ENCODE measurements around the gene THBS3. TPM values are rescaled to one million over a fixed set of nuclear protein-coding genes. Genes with fewer than 3 reads are reported as not detected.
A peak's percentile ranks its signal among the peaks of the same experiment; 100 is the strongest.

THBS3 gene
- polyA plus RNA-seq, 1 donor from 2014 or later, result 99.6 TPM

DNA sequence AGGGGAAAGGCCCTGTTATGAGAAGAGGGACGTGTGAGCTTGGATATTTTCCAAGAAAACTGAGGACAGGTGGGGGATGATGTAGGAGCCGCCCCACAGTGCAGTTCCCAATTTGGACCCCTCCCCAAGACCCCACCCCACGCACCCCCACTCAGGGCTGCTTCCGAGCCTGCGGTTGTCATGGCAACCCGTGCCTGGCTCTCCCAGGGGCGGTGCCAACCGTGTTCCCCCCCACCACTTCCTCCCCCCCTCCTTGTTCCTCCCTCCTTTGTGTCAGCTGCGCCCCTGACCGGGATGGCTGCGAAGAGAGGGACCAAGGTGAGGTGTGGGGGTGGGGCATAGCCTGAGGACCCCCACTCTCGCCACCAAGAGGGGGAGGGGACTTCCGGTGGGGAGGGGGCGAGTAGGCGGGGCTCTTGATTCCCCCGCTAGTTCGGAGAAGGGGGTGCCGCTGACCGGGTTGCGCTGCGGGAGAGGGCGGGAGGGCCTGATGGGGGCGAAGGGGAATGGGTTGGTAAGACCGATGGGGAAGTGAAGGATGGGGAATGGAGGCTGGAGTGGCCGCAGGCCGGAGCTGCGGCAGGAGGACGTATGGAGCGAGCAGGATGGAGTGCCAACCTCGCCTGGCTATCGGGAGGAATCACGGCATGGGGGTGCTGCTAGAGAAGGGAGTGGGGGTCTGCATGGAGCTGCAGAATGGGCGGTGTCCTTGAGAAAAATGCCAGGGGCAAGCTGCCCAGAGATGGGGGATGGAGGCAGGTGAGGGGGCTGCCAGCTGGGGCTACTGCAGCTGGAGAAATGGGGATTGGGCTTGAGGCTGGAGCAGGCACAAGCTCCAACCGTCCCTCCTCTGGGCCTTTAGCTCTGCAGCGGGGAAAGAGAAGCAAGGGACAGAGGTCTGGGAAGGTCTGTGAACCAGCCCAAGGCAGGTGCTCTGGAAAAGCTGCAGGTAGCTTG is 33.1 kb downstream of the THBS3 start:
- Histone ChIP-seq H3K4me3 (ENCODE audit: low read length) (peak overlapping the region; percentile 93), H4K20me1 (ENCODE audit: insufficient read depth) (no peaks in the 10 kb centered on the region), H3K4me2 (ENCODE audit: low read length) (peak overlapping the region; percentile 91), H3K27me3 (ENCODE audit: insufficient read depth, low read depth, low read length) (no peaks in the 10 kb centered on the region), H3K9ac (ENCODE audit: low read length) (peak overlapping the region; percentile 100), H3K36me3 (ENCODE audit: insufficient read depth, low read length) (peaks cover 13% of the 10 kb centered on the region), H2AFZ (ENCODE audit: low read depth, low read length) (peak overlapping the region; percentile 65), H3K9me2 (ENCODE audit: insufficient read depth, low read length) (no peaks in the 10 kb centered on the region), H3K27ac (ENCODE audit: low read length) (peak overlapping the region; percentile 99), H3K79me2 (replicated peaks; ENCODE audit: insufficient read depth, low read length) (peaks cover 37% of the 10 kb centered on the region), H3F3A (ENCODE audit: insufficient read depth, low read length, poor library complexity, severe bottlenecking) (peaks cover 5% of the 10 kb centered on the region), H3K9me3 (ENCODE audit: low read length) (no peaks in the 10 kb centered on the region)
- TF ChIP-seq, protein P1, sequence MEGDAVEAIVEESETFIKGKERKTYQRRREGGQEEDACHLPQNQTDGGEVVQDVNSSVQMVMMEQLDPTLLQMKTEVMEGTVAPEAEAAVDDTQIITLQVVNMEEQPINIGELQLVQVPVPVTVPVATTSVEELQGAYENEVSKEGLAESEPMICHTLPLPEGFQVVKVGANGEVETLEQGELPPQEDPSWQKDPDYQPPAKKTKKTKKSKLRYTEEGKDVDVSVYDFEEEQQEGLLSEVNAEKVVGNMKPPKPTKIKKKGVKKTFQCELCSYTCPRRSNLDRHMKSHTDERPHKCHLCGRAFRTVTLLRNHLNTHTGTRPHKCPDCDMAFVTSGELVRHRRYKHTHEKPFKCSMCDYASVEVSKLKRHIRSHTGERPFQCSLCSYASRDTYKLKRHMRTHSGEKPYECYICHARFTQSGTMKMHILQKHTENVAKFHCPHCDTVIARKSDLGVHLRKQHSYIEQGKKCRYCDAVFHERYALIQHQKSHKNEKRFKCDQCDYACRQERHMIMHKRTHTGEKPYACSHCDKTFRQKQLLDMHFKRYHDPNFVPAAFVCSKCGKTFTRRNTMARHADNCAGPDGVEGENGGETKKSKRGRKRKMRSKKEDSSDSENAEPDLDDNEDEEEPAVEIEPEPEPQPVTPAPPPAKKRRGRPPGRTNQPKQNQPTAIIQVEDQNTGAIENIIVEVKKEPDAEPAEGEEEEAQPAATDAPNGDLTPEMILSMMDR (IDR thresholded peaks at IDR 0.05; ENCODE audit: poor library complexity, severe bottlenecking), result no peak
- peak; percentile 86 for TF ChIP-seq POLR2AphosphoS5 (IDR thresholded peaks at IDR 0.05)
- TF ChIP-seq EP300 (conservative IDR thresholded peaks at IDR 0.05; ENCODE audit: poor library complexity, severe bottlenecking), result no peak
- peak; percentile 10 for TF ChIP-seq TAF1 (IDR thresholded peaks at IDR 0.05; ENCODE audit: low read depth)

DNA sequence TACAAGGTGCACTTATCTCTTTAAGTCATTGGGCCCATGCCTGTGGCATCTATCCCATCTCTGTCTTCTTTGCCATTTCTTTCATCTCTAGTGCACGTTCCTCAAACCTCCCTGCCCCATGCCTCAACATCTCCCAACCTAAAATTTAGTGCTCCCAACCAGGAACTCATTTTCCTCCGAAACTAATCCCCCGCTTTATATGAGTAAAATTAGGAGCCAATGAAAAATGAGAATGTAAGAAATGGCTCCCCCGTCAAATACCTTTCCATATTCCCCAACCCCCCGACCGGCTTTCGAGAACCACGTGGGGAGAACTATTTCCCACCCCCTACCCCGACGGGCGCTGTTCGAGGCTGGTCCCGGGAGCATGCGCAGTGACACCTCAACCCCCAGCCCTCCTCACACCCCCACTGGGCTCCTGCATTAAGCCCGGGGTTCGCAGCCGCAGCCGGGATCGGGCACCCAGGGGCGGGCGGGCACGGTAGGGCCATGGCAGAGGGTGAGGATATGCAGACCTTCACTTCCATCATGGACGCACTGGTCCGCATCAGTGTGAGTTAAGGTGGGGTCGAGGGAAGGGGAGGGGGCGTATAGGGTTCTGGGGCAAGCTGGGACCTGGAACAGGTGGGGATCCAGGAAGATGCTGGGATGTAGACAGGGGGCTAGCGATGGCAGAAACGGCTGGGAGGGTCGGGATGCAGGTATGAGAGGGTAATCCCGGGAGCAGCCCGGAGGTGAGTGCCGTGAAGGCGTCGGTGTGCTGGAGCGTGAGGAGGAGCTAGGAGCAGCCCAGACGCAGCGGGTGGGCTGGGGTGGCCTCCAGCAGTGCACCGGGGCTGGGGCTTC is 34.0 kb downstream of the THBS3 start, which contains the start of gene TRIM46:
TSS of gene TRIM46 (plus strand) at position 372 of the 846 bp plus-strand sequence. CDS start at position 490, 118 bp downstream.
- Histone ChIP-seq H3K9me3 (ENCODE audit: low read length) (no peaks in the 10 kb centered on the region), H2AFZ (ENCODE audit: low read depth, low read length) (peak within 1 kb of the TSS; percentile 85), H3K27ac (ENCODE audit: low read length) (peak within 1 kb of the TSS; percentile 99), H3K4me2 (ENCODE audit: low read length) (peak within 1 kb of the TSS; percentile 91), H3K9me2 (ENCODE audit: insufficient read depth, low read length) (no peaks in the 10 kb centered on the region), H3K27me3 (ENCODE audit: insufficient read depth, low read depth, low read length) (no peaks in the 10 kb centered on the region), H3K4me3 (ENCODE audit: low read length) (peak within 1 kb of the TSS; percentile 93), H4K20me1 (ENCODE audit: insufficient read depth) (no peaks in the 10 kb centered on the region), H3K36me3 (ENCODE audit: insufficient read depth, low read length) (peaks cover 13% of the 10 kb centered on the region), H3F3A (ENCODE audit: insufficient read depth, low read length, poor library complexity, severe bottlenecking) (peaks cover 5% of the 10 kb centered on the region), H3K9ac (ENCODE audit: low read length) (peak within 1 kb of the TSS; percentile 100), H3K79me2 (replicated peaks; ENCODE audit: insufficient read depth, low read length) (peaks cover 37% of the 10 kb centered on the region)
- TF ChIP-seq TAF1 (IDR thresholded peaks at IDR 0.05; ENCODE audit: low read depth) (peak; percentile 75), MXI1 (conservative IDR thresholded peaks at IDR 0.05; ENCODE audit: poor library complexity, severe bottlenecking) (peak; percentile 3), POLR2AphosphoS5 (IDR thresholded peaks at IDR 0.05) (peak; percentile 90), EZH2 (IDR thresholded peaks at IDR 0.05; ENCODE audit: borderline replicate concordance, insufficient read depth, low read length, poor library complexity, severe bottlenecking) (no peak), RAD21 (conservative IDR thresholded peaks at IDR 0.05) (no peak), EP300 (conservative IDR thresholded peaks at IDR 0.05; ENCODE audit: poor library complexity, severe bottlenecking) (no peak), SMC3 (conservative IDR thresholded peaks at IDR 0.05; ENCODE audit: poor library complexity) (no peak)
- TF ChIP-seq, protein P1 (IDR thresholded peaks at IDR 0.05; ENCODE audit: poor library complexity, severe bottlenecking), result no peak
- TF ChIP-seq, protein P2, sequence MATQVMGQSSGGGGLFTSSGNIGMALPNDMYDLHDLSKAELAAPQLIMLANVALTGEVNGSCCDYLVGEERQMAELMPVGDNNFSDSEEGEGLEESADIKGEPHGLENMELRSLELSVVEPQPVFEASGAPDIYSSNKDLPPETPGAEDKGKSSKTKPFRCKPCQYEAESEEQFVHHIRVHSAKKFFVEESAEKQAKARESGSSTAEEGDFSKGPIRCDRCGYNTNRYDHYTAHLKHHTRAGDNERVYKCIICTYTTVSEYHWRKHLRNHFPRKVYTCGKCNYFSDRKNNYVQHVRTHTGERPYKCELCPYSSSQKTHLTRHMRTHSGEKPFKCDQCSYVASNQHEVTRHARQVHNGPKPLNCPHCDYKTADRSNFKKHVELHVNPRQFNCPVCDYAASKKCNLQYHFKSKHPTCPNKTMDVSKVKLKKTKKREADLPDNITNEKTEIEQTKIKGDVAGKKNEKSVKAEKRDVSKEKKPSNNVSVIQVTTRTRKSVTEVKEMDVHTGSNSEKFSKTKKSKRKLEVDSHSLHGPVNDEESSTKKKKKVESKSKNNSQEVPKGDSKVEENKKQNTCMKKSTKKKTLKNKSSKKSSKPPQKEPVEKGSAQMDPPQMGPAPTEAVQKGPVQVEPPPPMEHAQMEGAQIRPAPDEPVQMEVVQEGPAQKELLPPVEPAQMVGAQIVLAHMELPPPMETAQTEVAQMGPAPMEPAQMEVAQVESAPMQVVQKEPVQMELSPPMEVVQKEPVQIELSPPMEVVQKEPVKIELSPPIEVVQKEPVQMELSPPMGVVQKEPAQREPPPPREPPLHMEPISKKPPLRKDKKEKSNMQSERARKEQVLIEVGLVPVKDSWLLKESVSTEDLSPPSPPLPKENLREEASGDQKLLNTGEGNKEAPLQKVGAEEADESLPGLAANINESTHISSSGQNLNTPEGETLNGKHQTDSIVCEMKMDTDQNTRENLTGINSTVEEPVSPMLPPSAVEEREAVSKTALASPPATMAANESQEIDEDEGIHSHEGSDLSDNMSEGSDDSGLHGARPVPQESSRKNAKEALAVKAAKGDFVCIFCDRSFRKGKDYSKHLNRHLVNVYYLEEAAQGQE (IDR thresholded peaks at IDR 0.05; ENCODE audit: borderline replicate concordance), result peak; percentile 71

Measured in neural cell (in vitro differentiated cells).